Measurements from ENCODE around the gene RMC1. TPM values are rescaled to one million over a fixed set of nuclear protein-coding genes. Genes with fewer than 3 reads are reported as not detected.
A peak's percentile ranks its signal among the peaks of the same experiment; 100 is the strongest.

The RMC1 gene
- total and polyA plus RNA-seq, 12 donors: 12.4 to 29.6 (median 15.7) TPM

GRCh38 chr18:23521907-23522306, 18.6 kb downstream of the RMC1 start:
- Histone ChIP-seq H3K36me3 (peaks cover 0 to 100% (median 84%) of the 10 kb centered on the region in 9 donors), H3K4me3 (no peak overlapping the region), H3K4me1 (peaks cover 0 to 19% (median 0%) of the 10 kb centered on the region in 9 donors), H3K27me3 (no peaks in the 10 kb centered on the region), H3K9me3 (no peaks in the 10 kb centered on the region), H3K27ac (peak overlapping the region in 2 of 10 donors; percentile 4 to 52)
- WGBS, 2 donors: 69 to 74% methylated on average over 7 of the region's 7 CpGs
- TF ChIP-seq CTCF (IDR thresholded peaks at IDR 0.05): no peak
- intact Hi-C loops (cut with DNase I): no loop called here
- peak in 4 of 8 donors; percentile 30 to 56 (median 37) for ATAC-seq
- no peak for DNase-seq

GRCh38 chr18:23523429-23524212, 20.3 kb downstream of the RMC1 start:
- no peak for DNase-seq
- intact Hi-C loops (cut with DNase I): no loop called here
- H3K27ac ChIP-seq: peak overlapping the region in 1 of 10 donors; percentile 8
- no peaks in the 10 kb centered on the region for H3K9me3 ChIP-seq
- H3K36me3 ChIP-seq: peaks cover 0 to 100% (median 83%) of the 10 kb centered on the region in 9 donors
- peaks cover 0 to 25% (median 0%) of the 10 kb centered on the region in 9 donors for H3K4me1 ChIP-seq
- ATAC-seq: no peak
- WGBS, 2 donors: 89 to 91% methylated on average over 12 of the region's 12 CpGs
- TF ChIP-seq CTCF (IDR thresholded peaks at IDR 0.05): no peak
- H3K27me3 ChIP-seq: no peaks in the 10 kb centered on the region
- H3K4me3 ChIP-seq: no peak overlapping the region

GRCh38 chr18:23524213-23524707, 20.9 kb downstream of the RMC1 start:
- Histone ChIP-seq H3K4me3 (no peak overlapping the region), H3K36me3 (peaks cover 0 to 100% (median 83%) of the 10 kb centered on the region in 9 donors), H3K27me3 (no peaks in the 10 kb centered on the region), H3K27ac (peak overlapping the region in 1 of 10 donors; percentile 8), H3K4me1 (peaks cover 0 to 32% (median 0%) of the 10 kb centered on the region in 9 donors), H3K9me3 (no peaks in the 10 kb centered on the region)
- intact Hi-C loops (cut with DNase I): no loop called here
- ATAC-seq (no peak), DNase-seq (no peak)
- WGBS, 2 donors: 94 to 96% methylated on average over 14 of the region's 14 CpGs
- no peak for TF ChIP-seq CTCF (IDR thresholded peaks at IDR 0.05)

GRCh38 chr18:23526501-23527063, 23.3 kb downstream of the RMC1 start:
- no peaks in the 10 kb centered on the region for H3K27me3 ChIP-seq
- no peak for TF ChIP-seq CTCF (IDR thresholded peaks at IDR 0.05)
- DNase-seq (no peak), ATAC-seq (no peak)
- intact Hi-C loops (cut with DNase I): no loop called here
- H3K9me3 ChIP-seq: no peaks in the 10 kb centered on the region
- 95 to 99% methylated on average over 5 of the region's 5 CpGs for WGBS, 2 donors
- no peak overlapping the region for H3K4me3 ChIP-seq
- peaks cover 0 to 100% (median 85%) of the 10 kb centered on the region in 9 donors for H3K36me3 ChIP-seq
- peaks cover 0 to 42% (median 0%) of the 10 kb centered on the region in 9 donors for H3K4me1 ChIP-seq
- H3K27ac ChIP-seq: no peak overlapping the region

Data from heart right ventricle (tissue), 16 donors.